SIG-M5 (cell line): ENCODE results near the gene IPO4.

Source experiments
- DNase-seq: peaks from one replicate; lab custom pipeline; 2025; lab: John Stamatoyannopoulos, UW

The IPO4 gene

GRCh38 chr14:24146978-24147760 lies 41.4 kb downstream of the IPO4 start, which contains the start of gene RNF31:
TSS of gene RNF31 (plus strand) at chr14:24147498. CDS start at chr14:24147699, 201 bp downstream.
- DNase-seq: peak; percentile 86

DNA sequence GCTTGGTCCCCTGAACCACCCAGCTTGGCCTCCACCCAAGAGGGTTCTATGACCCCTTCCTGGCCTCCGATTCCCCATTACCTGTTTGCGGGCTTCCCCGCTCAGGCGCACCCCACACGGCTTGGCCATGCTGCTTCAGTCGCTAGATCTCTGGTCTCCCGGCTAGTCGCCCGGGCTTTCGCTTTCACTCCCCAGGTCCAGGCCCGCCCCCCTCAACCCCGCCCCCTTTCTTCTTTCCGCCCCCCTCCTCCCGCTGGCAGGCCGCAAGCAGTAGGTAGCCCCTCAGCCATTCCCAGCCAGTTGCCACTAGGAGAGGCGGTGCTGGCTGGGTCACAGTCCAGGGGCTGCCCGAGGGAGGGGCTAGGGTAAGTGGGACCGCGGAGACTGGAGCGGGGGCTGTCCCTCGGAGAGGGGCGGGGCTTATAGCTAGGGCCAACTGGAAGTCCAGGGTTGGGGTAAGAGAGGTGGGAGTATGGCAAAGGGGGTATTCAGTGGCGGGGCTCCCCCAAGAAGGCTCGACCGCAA lies 42.1 kb downstream of the IPO4 start, which contains the start of gene PSME2:
TSS of gene PSME2 (minus strand) at position 158 of the 525 bp plus-strand sequence. CDS start at position 129, 29 bp downstream.
- DNase-seq: peak; percentile 68

GRCh38 chr14:24145690-24146452 lies 42.7 kb downstream of the IPO4 start:
- DNase-seq: no peak

DNA sequence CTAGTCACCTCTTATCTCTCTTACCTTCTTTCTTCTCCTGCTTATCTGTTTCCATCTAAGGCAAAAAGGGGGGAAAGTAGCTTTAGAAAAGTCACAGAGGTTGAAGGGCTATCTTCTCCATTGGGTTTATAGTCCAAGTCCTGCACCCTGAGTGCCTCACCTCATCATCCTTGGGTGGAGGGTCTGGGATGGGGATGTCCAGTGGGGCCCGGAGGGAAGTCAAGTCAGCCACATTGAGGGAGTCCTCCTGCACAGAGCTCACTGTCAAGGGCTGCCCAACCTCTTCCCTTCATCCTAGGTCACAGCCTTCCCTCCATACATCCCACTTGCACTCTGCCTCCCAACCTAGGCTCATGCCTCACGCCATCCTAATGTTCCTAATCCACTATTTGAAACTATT lies 43.4 kb downstream of the IPO4 start:
- no peak for DNase-seq

- no peak for DNase-seq
These were observed 44.2 kb downstream of the IPO4 start for GRCh38 chr14:24144451-24144850.

- DNase-seq: no peak
These were observed 45.1 kb downstream of the IPO4 start for GRCh38 chr14:24143511-24143910.

DNA sequence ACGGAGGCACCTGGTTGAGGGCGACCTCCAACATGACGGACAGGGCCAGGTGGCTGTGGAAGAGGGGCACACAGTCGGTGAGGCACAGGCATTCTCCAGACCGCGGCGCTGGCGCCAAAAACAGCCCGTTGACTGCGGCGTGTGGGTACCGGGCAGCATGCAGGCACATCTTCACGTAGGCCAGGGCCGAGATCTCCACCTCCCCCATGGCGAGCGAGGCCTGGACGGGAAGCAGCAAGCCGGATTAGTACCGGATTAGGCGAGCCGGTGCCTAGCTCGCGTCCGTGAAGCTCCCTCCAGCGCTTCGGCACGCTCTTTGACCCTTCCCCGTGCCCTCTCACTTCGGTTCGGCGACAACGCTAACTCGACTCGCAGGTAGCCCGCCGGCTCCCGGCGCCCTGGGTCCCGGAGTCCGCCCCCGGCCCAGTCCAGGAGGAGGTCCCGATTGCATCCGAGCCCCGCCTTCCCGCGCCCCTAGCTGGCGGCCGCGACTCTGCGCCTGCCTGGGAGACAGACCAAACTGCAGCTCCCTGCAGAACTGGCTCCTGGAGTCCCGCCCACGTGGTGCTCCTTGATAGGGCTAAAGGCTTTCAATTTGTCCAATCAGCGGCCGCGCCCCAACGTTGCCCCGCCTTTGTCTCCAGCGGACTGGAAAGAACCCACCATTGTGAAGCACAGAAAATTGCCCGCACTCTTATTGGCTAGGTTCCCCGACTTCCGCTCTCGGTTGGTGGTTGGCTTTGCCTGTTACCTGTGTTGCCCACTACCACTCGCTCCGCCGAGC lies 47.3 kb downstream of the IPO4 start, which contains the start of gene EMC9:
TSS of gene EMC9 (minus strand) at position 495 of the 784 bp plus-strand sequence. CDS start at position 208, 287 bp downstream.
- peak; percentile 96 for DNase-seq

DNA sequence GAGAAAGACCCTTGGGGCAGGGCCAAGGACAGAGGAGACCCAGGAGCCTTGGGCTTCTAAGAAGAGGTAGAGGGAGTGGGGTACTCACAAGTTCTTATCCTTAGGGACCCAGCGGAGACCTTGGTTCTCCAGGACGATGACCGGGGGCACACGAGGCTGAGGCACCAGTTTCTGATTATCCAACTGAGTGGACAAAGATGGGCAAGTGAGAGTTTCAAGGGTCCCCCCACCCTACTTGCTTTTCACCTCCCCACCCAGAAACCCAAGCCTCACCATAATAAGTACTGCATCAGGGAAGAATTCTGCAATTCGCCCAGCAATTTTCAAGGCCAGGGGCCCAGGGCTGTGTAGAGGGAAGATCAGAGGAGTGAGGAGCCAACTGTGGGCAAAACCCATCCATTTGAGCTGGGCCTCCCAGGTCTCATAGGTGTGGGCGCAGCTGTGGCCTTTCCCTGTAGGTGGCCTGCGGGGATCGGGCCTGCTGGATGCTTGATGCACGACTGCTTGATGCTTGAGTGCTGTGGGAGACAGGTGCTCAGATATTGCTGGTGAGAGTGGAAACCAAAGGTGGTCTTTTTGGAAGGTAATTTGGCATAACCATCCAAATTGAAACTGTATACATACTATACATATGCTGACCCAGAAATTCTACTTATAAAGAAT lies 49.2 kb downstream of the IPO4 start:
- DNase-seq: no peak

DNA sequence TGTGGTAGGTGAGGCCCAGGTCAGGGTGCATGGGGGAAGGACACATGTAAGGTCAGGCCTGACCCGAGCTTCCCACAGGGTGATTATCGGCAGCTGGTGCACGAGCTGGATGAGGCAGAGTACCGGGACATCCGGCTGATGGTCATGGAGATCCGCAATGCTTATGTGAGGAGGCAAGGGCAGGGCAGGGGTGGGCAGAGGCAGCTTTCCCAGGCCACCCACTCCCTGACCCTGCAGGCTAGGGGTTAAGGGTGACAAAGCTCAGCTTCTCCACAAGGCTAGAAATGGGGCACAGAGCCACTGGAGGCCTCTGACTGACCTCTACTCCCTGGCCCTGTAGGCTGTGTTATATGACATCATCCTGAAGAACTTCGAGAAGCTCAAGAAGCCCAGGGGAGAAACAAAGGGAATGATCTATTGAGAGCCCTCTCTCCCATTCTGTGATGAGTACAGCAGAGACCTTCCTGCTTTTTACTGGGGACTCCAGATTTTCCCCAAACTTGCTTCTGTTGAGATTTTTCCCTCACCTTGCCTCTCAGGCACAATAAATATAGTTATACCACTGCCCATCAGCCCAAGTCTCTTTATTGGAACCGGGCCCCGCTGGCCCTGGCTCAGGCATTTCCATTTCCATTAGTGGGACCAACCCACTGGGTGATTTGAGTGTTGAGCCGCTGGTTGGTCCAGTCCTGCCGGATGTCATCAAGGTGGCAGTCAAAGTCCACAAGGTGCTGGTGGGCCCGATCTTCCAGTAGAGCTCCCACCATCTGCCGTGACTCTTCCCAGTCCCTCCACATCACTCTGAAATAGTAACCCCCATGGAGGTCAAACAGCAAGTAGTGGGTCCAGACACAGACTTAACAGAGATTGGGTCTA lies 50.0 kb downstream of the IPO4 start:
- no peak for DNase-seq

GRCh38 chr14:24137529-24138395 lies 50.9 kb downstream of the IPO4 start:
- DNase-seq: no peak

DNA sequence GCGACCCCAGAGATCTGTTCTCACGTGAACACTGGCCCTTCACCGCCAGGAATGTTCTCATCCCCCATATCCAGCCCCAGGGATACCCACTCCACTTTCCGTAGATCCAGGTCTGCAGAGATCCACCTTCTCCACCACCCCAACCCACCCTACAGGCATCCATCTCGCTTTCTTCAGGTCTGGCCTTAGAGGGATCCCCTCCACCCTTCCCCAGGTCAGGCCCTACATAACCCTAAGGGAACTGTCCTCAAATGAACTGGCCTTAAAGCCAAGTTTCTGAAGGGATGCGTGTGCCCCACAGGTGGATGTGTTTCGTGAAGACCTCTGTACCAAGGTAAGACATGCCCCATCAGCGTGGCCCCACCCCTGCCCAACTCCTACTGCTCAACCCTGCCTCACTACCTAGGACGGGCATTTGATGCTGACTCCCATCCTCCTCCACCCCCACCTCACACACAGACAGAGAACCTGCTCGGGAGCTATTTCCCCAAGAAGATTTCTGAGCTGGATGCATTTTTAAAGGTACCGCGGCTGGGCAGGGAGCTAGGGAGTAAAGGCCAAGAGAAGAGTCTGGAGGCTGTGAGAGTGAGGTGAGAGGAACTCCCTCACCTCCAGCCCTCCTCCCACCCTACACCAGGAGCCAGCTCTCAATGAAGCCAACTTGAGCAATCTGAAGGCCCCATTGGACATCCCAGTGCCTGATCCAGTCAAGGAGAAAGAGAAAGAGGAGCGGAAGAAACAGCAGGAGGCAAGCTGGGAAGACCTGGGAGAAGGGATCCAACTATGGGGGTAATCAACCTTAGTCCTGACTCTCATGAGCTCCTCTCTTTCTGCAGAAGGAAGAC lies 51.7 kb downstream of the IPO4 start:
- DNase-seq: no peak

GRCh38 chr14:24135834-24136683 lies 52.6 kb downstream of the IPO4 start, which contains the start of gene PSME1:
TSS of gene PSME1 (plus strand) at chr14:24136194. CDS start at chr14:24136263, 69 bp downstream.
- DNase-seq: no peak

DNA sequence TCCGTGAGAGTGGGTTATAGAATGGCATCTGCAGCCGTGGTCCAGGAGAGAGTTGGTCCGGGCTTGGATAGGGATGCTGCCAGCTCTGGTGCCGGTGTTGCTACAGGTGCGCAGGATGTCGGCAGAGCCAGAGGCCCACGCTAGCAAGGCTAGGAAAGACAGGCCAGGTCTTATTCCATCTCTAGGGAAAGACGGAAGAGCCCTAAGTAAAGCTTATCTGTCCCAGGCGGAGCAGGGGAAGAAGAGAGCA lies 53.1 kb downstream of the IPO4 start:
- DNase-seq: no peak

DNA sequence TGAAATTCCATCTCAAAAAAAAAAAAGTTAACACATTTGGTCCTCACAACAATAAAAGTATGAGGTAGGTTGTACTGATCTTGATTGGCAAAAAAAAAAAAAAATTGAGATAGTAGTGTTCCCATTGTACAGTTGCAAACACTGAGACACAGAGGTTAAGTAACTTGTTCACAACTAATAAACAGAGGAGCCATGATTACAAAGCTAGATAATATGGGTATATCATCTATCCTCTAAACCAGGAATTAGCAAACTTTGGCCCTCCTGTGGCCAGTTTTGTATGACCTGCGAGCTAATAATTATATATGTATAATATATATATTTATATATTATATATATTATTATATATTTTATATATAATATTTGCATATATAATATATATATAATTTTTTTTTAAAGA lies 54.9 kb downstream of the IPO4 start:
- DNase-seq: no peak

- no peak for DNase-seq
These were observed 55.6 kb downstream of the IPO4 start for GRCh38 chr14:24132976-24133375.

DNA sequence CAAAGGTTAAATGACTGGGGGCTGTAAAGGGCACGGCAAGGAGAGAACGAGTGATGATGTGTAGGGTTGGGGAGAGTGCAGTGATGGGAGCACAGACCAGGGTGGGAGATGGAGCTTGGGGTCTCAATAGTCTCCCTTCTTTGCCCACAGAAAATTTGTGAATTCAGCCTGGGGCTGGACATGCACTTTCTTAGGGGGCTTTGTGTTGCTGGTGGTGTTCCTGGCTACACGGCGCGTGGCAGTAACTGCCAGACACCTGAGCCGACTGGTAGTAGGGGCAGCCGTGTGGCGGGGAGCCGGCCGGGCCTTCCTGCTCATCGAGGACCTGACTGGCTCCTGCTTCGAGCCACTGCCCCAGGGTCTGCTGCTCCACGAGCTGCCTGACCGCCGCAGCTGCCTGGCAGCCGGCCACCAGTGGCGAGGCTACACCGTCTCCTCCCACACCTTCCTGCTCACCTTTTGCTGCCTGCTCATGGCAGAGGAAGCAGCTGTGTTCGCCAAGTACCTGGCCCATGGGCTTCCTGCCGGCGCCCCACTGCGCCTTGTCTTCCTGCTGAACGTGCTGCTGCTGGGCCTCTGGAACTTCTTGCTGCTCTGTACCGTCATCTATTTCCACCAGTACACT lies 56.4 kb downstream of the IPO4 start:
- no peak for DNase-seq

- no peak for DNase-seq
These were observed 57.1 kb downstream of the IPO4 start for GRCh38 chr14:24131549-24131966.
